Endothelial cell of hepatic sinusoid (primary cell): Measurements from ENCODE around the gene MXD3.
"Not testable (repeated sequence)": the region's sequence is repeated elsewhere in the genome, so short reads cannot be mapped to it uniquely, and the experiment has no call there.

Source experiments
- in situ Hi-C: cut with HindIII; loops from 2 replicates; pipeline ENCODE4 v1.10.0; 2017; ENCODE audit warnings: low sequenced_read_pairs

The MXD3 gene

GRCh38 chr5:177344891-177345290, 33.2 kb upstream of the MXD3 start:
- in situ Hi-C loops = loop anchor here (5.0 kb wide), 2 partner anchors 73 to 97 kb away; no protein-coding TSS in a partner anchor

- in situ Hi-C loops = no loop called here
Observed at GRCh38 chr5:177343777-177344176, 32.1 kb upstream of the MXD3 start.

- in situ Hi-C loops = not testable (repeated sequence)
Observed at GRCh38 chr5:177343000-177343399, 31.3 kb upstream of the MXD3 start.

- in situ Hi-C loops = no loop called here
Observed at GRCh38 chr5:177339107-177339638, 27.5 kb upstream of the MXD3 start.

- in situ Hi-C loops = no loop called here
Observed at GRCh38 chr5:177338251-177339106, 26.8 kb upstream of the MXD3 start.

GRCh38 chr5:177336603-177337494, 25.2 kb upstream of the MXD3 start:
- in situ Hi-C loops = no loop called here

GRCh38 chr5:177336112-177336511, 24.4 kb upstream of the MXD3 start:
- in situ Hi-C loops = no loop called here

GRCh38 chr5:177335701-177336065, 24.0 kb upstream of the MXD3 start:
- in situ Hi-C loops = no loop called here

GRCh38 chr5:177334781-177335700, 23.3 kb upstream of the MXD3 start:
- in situ Hi-C loops = no loop called here

- in situ Hi-C loops = no loop called here
Observed at GRCh38 chr5:177334155-177334551, 22.5 kb upstream of the MXD3 start.

- in situ Hi-C loops = no loop called here
Observed at GRCh38 chr5:177333420-177334154, 21.9 kb upstream of the MXD3 start.

- in situ Hi-C loops = no loop called here
Observed at GRCh38 chr5:177332896-177333260, 21.2 kb upstream of the MXD3 start.

- in situ Hi-C loops = no loop called here
Observed at GRCh38 chr5:177332031-177332895, 20.6 kb upstream of the MXD3 start.

- in situ Hi-C loops = no loop called here
Observed at GRCh38 chr5:177330991-177331842, 19.5 kb upstream of the MXD3 start.

GRCh38 chr5:177329883-177330282, 18.2 kb upstream of the MXD3 start:
- in situ Hi-C loops = loop anchor here (5.0 kb wide), 1 partner anchor 32 kb away; no protein-coding TSS in a partner anchor

- in situ Hi-C loops = loop anchor here (5.0 kb wide), 1 partner anchor 34 kb away; no protein-coding TSS in a partner anchor
Observed at GRCh38 chr5:177328545-177329231, 17.0 kb upstream of the MXD3 start.
